ENCODE measurements around the gene PPP2R2D.

The PPP2R2D gene

GRCh38 chr10:131955591-131956340, 55.0 kb downstream of the PPP2R2D start:
- TF ChIP-seq Cebpa-rat (IDR thresholded peaks at IDR 0.05), result no peak
- no peak overlapping the region for H3K4me2 ChIP-seq
- H4K20me1 ChIP-seq, result peaks cover 41% of the 10 kb centered on the region
- H3K4me3 ChIP-seq, result no peak overlapping the region
- H3K4me1 ChIP-seq, result peaks cover 5% of the 10 kb centered on the region
- no peaks in the 10 kb centered on the region for H3K27me3 ChIP-seq
- no peaks in the 10 kb centered on the region; the same call in 1 of the 2 replicates for H3K9me3 ChIP-seq
- no peak overlapping the region for H3K9ac ChIP-seq
- H3K27ac ChIP-seq, result no peak overlapping the region
- H3K36me3 ChIP-seq, result peaks cover 90% of the 10 kb centered on the region

GRCh38 chr10:131959841-131960240, 59.0 kb downstream of the PPP2R2D start:
- H3K4me3 ChIP-seq, result no peak overlapping the region
- no peaks in the 10 kb centered on the region for H3K27me3 ChIP-seq
- peaks cover 62% of the 10 kb centered on the region for H3K36me3 ChIP-seq
- no peak overlapping the region for H3K27ac ChIP-seq
- no peaks in the 10 kb centered on the region for H3K9me3 ChIP-seq
- H3K4me2 ChIP-seq, result no peak overlapping the region
- peaks cover 28% of the 10 kb centered on the region for H4K20me1 ChIP-seq
- H3K9ac ChIP-seq, result no peak overlapping the region
- no peak for TF ChIP-seq Cebpa-rat (IDR thresholded peaks at IDR 0.05)
- peaks cover 46% of the 10 kb centered on the region for H3K4me1 ChIP-seq

- Histone ChIP-seq H3K27ac (0 out of 2 replicates have a peak overlapping the region, but pooled peaks have one; percentile 63), H3K36me3 (peaks cover 56% of the 10 kb centered on the region), H3K9ac (peak overlapping the region; percentile 49; the same call in 1 of the 2 replicates), H3K4me3 (no peak overlapping the region), H4K20me1 (peaks cover 35% of the 10 kb centered on the region), H3K27me3 (no peaks in the 10 kb centered on the region), H3K4me2 (peak overlapping the region; percentile 77), H3K9me3 (no peaks in the 10 kb centered on the region), H3K4me1 (peaks cover 54% of the 10 kb centered on the region)
- no peak for TF ChIP-seq Cebpa-rat (IDR thresholded peaks at IDR 0.05)
Observed at GRCh38 chr10:131960631-131961046, 59.8 kb downstream of the PPP2R2D start.

DNA sequence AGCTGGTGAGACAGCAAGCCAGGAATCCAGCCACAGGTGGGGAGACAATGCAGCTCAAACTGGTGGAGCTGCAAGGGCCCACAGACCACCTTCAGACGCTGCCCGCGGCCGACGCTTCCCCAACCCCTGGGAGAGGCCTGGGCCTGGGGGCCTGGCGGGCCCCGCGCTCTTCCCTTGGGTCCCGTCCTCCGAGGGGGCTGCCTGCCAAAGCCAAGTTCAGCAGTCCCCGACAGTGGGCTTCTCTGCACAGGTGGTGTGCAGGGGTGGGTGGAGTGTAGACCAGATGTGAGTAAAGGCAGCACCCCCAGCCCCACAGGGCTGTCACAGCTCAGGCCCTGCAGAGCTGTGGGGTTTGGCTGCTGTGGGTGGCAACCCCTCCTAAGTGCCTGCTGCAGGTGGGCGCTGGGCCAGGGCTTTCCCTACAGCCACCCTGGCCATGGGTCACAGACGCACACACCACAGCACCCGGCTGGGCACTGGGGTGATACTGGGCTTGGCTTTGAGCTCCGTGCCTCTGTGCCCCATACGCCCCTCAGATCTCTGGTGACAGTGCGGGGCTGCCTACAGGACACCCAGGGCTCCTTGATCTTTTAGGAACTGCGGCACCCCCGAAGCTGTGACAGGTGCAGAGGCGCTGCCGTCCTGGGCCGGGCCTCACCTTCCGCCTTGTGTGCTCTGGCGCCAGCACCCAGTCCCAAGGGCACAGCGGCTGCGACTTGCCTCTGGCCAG, 60.4 kb downstream of the PPP2R2D start:
- Histone ChIP-seq H3K36me3 (peaks cover 56% of the 10 kb centered on the region), H3K4me3 (peak overlapping the region; percentile 53; the same call in 1 of the 2 replicates), H3K27me3 (no peaks in the 10 kb centered on the region), H3K4me1 (peaks cover 59% of the 10 kb centered on the region), H3K4me2 (peak overlapping the region; percentile 77), H3K27ac (peak overlapping the region; percentile 63), H4K20me1 (peaks cover 38% of the 10 kb centered on the region), H3K9ac (peak overlapping the region; percentile 49), H3K9me3 (no peaks in the 10 kb centered on the region)
- no peak for TF ChIP-seq Cebpa-rat (IDR thresholded peaks at IDR 0.05)

DNA sequence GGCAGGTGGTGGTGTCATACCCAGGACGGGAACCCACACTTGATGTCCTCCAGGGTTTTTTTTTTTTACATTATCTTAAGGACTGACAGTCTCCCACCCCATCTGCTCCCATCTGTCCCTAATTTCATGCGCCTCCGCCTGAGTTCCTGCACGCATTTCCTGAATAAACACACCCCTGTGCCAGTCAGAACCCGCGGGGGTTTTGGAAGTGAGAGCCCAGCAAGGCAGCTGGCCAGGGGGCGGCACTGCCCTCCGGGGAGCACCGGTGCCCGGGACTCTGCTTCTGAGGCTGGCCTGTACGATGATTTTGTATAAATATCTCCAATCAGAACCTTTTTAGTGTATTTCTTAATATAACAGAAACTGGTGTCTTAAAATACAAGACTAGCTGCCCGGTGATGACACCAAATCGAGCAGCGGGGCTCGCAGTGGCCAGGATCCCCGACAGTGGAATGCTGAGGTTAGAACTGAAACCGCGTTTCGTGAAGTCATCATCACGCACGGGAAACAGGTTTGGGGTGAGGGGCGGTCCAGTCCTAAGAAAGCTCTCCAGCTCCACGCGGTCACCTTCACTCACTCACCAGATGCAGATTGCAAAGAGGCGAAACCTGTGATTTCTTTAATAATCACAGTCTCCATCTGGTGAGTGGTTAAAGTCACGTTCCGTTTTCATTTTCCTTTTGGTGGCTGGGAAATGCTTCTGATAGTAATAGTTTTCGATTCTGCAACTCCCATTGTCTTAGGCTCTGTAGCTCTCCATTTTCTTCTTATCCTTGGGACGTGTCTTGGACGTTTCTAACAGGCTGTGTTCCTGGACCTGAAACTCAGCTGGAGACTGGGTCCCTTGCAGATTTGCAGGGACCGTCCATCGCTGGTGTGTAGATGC, 61.2 kb downstream of the PPP2R2D start:
- peak overlapping the region; percentile 63 for H3K27ac ChIP-seq
- H3K4me1 ChIP-seq, result peaks cover 68% of the 10 kb centered on the region
- H3K9me3 ChIP-seq, result no peaks in the 10 kb centered on the region
- no peaks in the 10 kb centered on the region for H3K27me3 ChIP-seq
- H4K20me1 ChIP-seq, result peaks cover 41% of the 10 kb centered on the region
- H3K9ac ChIP-seq, result peak overlapping the region; percentile 49
- TF ChIP-seq Cebpa-rat (IDR thresholded peaks at IDR 0.05), result no peak
- peaks cover 54% of the 10 kb centered on the region for H3K36me3 ChIP-seq
- H3K4me2 ChIP-seq, result peak overlapping the region; percentile 77
- H3K4me3 ChIP-seq, result peak overlapping the region; percentile 53

- Histone ChIP-seq H3K9me3 (no peaks in the 10 kb centered on the region), H3K9ac (no peak overlapping the region), H3K27me3 (no peaks in the 10 kb centered on the region), H4K20me1 (peaks cover 43% of the 10 kb centered on the region), H3K36me3 (peaks cover 51% of the 10 kb centered on the region), H3K27ac (0 out of 2 replicates have a peak overlapping the region, but pooled peaks have one; percentile 63), H3K4me3 (no peak overlapping the region), H3K4me2 (no peak overlapping the region), H3K4me1 (peaks cover 68% of the 10 kb centered on the region)
- TF ChIP-seq Cebpa-rat (IDR thresholded peaks at IDR 0.05), result no peak
Observed at GRCh38 chr10:131963350-131963749, 62.5 kb downstream of the PPP2R2D start.

GRCh38 chr10:131963811-131964210, 63.0 kb downstream of the PPP2R2D start:
- no peaks in the 10 kb centered on the region for H3K27me3 ChIP-seq
- no peaks in the 10 kb centered on the region for H3K9me3 ChIP-seq
- no peak overlapping the region for H3K27ac ChIP-seq
- no peak for TF ChIP-seq Cebpa-rat (IDR thresholded peaks at IDR 0.05)
- H3K36me3 ChIP-seq, result peaks cover 52% of the 10 kb centered on the region
- H4K20me1 ChIP-seq, result peaks cover 48% of the 10 kb centered on the region
- no peak overlapping the region for H3K9ac ChIP-seq
- 0 out of 2 replicates have a peak overlapping the region, but pooled peaks have one; percentile 2 for H3K4me2 ChIP-seq
- no peak overlapping the region for H3K4me3 ChIP-seq
- H3K4me1 ChIP-seq, result peaks cover 68% of the 10 kb centered on the region

DNA sequence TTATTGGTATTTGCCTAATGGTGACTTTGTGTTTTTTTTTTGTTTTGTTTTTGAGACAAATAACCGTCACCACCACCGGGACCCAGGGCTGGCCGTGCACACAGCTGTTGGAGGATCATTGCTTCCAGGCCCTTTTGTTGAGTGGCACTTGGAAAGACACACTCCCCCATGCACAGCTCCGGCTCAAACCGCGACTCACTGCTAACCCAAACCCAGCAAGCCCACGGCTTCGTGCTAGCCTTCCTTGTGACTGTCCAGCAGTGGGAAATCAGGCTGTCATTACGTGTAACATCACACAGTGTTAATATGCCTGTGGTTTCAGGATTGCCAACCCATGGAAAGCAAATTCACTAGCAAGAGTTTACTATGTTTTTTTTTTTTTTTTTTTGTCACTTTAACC, 63.5 kb downstream of the PPP2R2D start:
- Histone ChIP-seq H3K4me1 (peaks cover 72% of the 10 kb centered on the region), H3K36me3 (peaks cover 53% of the 10 kb centered on the region), H3K9ac (no peak overlapping the region), H3K4me3 (no peak overlapping the region), H3K9me3 (no peaks in the 10 kb centered on the region), H4K20me1 (peaks cover 53% of the 10 kb centered on the region), H3K27me3 (no peaks in the 10 kb centered on the region), H3K27ac (no peak overlapping the region), H3K4me2 (peak overlapping the region; percentile 60; the same call in 1 of the 2 replicates)
- no peak for TF ChIP-seq Cebpa-rat (IDR thresholded peaks at IDR 0.05)

- Histone ChIP-seq H3K36me3 (peaks cover 68% of the 10 kb centered on the region), H3K4me3 (no peak overlapping the region), H4K20me1 (peaks cover 80% of the 10 kb centered on the region), H3K4me1 (peaks cover 76% of the 10 kb centered on the region), H3K27ac (no peak overlapping the region), H3K27me3 (no peaks in the 10 kb centered on the region), H3K9ac (peak overlapping the region; percentile 8; the same call in 1 of the 2 replicates), H3K9me3 (no peaks in the 10 kb centered on the region), H3K4me2 (no peak overlapping the region)
- no peak for TF ChIP-seq Cebpa-rat (IDR thresholded peaks at IDR 0.05)
Observed at GRCh38 chr10:131968949-131969348, 68.1 kb downstream of the PPP2R2D start.

Measured in BLaER1 (cell line).